Astrocyte of the spinal cord (primary cell): ENCODE data around the gene COL23A1.

Source experiments
- DNase-seq: peaks from one replicate; pipeline ENCODE4 v3.0.0; 2011; ENCODE audit warnings: low read depth, low spot score
- H3K4me3 ChIP-seq: 2 replicates; pipeline ENCODE4 v1.5.1; 2011; ENCODE audit warnings: low read depth, mild to moderate bottlenecking, low read length, moderate library complexity
- CTCF ChIP-seq: IDR thresholded peaks from 2 replicates; pipeline ENCODE4 v1.5.1; 2012; ENCODE audit warnings: low read depth, mild to moderate bottlenecking, low read length, inconsistent platforms
- in situ Hi-C: cut with HindIII; loops from 2 replicates; pipeline ENCODE4 v1.10.0; 2017; ENCODE audit warnings: low sequenced_read_pairs

Gene COL23A1

GRCh38 chr5:178209334-178210072, 380.7 kb downstream of the COL23A1 start:
- no peak for DNase-seq
- no peak overlapping the region for H3K4me3 ChIP-seq
- TF ChIP-seq CTCF: no peak
- in situ Hi-C loops: no loop called here

DNA sequence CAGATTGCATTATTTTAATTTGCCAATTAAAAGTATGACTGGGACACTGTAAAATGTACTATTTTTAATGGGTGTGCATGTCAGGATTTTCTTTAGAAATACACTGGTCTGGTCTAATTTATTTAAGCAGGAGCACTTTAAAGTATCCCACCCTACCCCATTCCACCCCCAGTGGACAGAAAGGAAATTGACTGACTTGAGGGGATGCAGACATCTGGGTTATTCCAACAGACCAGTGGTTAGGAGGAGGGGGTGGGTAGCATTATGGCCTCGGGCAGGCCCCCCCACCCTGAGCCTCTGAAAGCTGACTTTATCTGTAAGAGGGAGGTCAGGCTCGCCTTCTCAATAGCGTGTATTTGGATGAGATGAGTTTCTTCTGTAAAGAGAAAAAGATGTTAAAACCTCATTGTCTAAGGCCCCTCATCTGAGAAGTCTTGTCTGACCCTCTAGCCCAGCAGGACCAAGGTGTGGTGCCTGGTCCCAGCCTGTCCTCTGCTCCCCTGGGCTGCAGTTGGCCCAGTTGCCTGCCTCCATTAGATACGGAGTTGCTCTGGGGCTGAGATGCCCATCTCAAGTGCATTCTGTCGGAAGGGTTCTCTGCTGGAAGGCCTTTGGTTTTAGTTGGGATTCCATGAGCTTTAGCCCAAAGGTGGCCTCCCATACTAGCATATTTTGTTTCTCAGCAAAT, 381.5 kb downstream of the COL23A1 start:
- TF ChIP-seq CTCF: peak; percentile 18
- no peak for DNase-seq
- in situ Hi-C loops: no loop called here
- H3K4me3 ChIP-seq: no peak overlapping the region

GRCh38 chr5:178207917-178208280, 382.3 kb downstream of the COL23A1 start:
- H3K4me3 ChIP-seq: no peak overlapping the region
- no peak for DNase-seq
- TF ChIP-seq CTCF: no peak
- in situ Hi-C loops: no loop called here

GRCh38 chr5:178207183-178207916, 382.8 kb downstream of the COL23A1 start:
- no peak for TF ChIP-seq CTCF
- in situ Hi-C loops: no loop called here
- no peak overlapping the region for H3K4me3 ChIP-seq
- peak; percentile 73 for DNase-seq

DNA sequence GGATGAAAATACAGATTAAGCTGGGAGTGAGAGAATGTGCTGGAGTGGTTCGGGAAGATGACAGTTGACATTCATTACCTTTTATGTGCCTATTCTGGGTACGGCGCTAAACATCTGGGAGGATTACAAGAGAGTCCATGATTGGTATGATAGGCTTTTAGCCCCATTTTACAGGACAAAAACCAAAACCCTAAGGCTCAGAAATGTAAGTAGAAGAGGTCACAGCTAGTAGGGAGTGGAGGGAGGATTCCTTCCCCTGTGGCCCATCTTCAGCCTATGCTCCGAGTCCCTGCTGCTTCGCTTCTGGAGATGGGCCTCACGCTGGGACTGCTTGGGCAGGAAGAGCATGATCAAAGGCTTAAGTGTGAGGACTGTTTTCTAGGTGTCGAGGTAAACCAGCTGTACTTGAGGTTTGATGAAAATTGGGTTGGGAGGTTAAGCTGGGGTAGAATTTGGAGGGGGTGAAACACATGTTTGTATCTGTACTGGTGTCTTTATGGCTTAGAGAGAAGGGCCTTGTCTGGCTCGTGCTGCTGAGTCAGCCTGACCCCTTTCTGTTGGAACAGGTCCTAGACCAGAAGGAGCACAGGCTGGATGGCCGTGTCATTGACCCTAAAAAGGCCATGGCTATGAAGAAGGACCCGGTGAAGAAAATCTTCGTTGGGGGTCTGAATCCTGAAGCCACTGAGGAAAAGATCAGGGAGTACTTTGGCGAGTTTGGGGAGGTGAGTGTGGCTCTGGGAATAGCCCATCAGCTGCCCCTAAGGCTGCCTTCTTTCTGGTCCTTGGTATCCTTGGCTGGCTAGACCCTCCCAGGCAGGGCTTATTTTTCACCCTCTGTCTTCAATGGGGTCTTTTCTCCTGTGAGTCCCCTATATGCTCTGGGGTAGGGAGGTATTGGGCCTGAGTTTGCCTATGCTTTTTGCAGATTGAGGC, 383.8 kb downstream of the COL23A1 start:
- TF ChIP-seq CTCF: no peak
- in situ Hi-C loops: no loop called here
- peak overlapping the region; percentile 86 for H3K4me3 ChIP-seq
- no peak for DNase-seq

DNA sequence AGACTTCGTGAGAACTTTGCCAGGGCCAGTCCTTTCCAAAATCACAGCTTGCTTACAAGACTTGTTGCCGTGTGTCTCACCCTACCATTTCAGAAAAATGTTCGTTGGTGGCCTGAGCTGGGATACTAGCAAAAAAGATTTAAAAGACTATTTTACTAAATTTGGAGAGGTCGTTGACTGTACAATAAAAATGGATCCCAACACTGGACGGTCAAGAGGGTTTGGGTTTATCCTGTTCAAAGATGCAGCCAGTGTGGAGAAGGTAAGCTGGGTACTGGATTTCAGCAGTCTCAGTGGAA, 384.5 kb downstream of the COL23A1 start:
- no peak for DNase-seq
- peak overlapping the region; percentile 86 for H3K4me3 ChIP-seq
- no peak for TF ChIP-seq CTCF
- in situ Hi-C loops: no loop called here
